DMS53 (cell line): ENCODE data around the gene OR6M1.

Experiments used
- DNase-seq: peaks from one replicate; lab custom pipeline; 2025; lab: John Stamatoyannopoulos, UW

Gene OR6M1

GRCh38 chr11:123806249-123806648 is at the start of gene OR6M1:
Gene OR6M1 (minus strand): TSS chr11:123806349. CDS start chr11:123806349, 0 bp downstream.
- no peak for DNase-seq

GRCh38 chr11:123853038-123853437 is 46.9 kb upstream of the OR6M1 start:
- DNase-seq, result no peak

- no peak for DNase-seq
These were observed 46.2 kb upstream of the OR6M1 start for GRCh38 chr11:123852321-123852720.

GRCh38 chr11:123851110-123851509 is 45.0 kb upstream of the OR6M1 start:
- no peak for DNase-seq

GRCh38 chr11:123841174-123841573 is 35.0 kb upstream of the OR6M1 start:
- DNase-seq, result peak; percentile 42

- DNase-seq, result no peak
These were observed 33.0 kb upstream of the OR6M1 start for GRCh38 chr11:123839131-123839530.

GRCh38 chr11:123838659-123839058 is 32.5 kb upstream of the OR6M1 start:
- peak; percentile 75 for DNase-seq

GRCh38 chr11:123838199-123838598 is 32.0 kb upstream of the OR6M1 start:
- peak; percentile 22 for DNase-seq

GRCh38 chr11:123833095-123833494 is 26.9 kb upstream of the OR6M1 start:
- DNase-seq, result peak; percentile 9

GRCh38 chr11:123829745-123830144 is 23.6 kb upstream of the OR6M1 start:
- DNase-seq, result no peak

GRCh38 chr11:123822599-123822998 is 16.4 kb upstream of the OR6M1 start:
- no peak for DNase-seq

- peak; percentile 63 for DNase-seq
These were observed 15.9 kb upstream of the OR6M1 start for GRCh38 chr11:123822032-123822431.

- DNase-seq, result no peak
These were observed 9.0 kb upstream of the OR6M1 start for GRCh38 chr11:123815122-123815521.

- no peak for DNase-seq
These were observed 4.4 kb downstream of the OR6M1 start for GRCh38 chr11:123801765-123802164.

GRCh38 chr11:123800036-123800435 is 6.1 kb downstream of the OR6M1 start:
- no peak for DNase-seq

- DNase-seq, result no peak
These were observed 6.7 kb downstream of the OR6M1 start for GRCh38 chr11:123799438-123799837.

GRCh38 chr11:123798513-123799252 is 7.5 kb downstream of the OR6M1 start:
- no peak for DNase-seq

GRCh38 chr11:123798079-123798478 is 8.1 kb downstream of the OR6M1 start:
- no peak for DNase-seq

GRCh38 chr11:123797541-123797940 is 8.6 kb downstream of the OR6M1 start:
- no peak for DNase-seq

GRCh38 chr11:123797114-123797513 is 9.0 kb downstream of the OR6M1 start:
- DNase-seq, result no peak

GRCh38 chr11:123796226-123796625 is 9.9 kb downstream of the OR6M1 start:
- no peak for DNase-seq

GRCh38 chr11:123783536-123783935 is 22.6 kb downstream of the OR6M1 start:
- no peak for DNase-seq

GRCh38 chr11:123778511-123778910 is 27.6 kb downstream of the OR6M1 start:
- DNase-seq, result no peak
